Psoas muscle (tissue), 8 donors: ENCODE results near the gene SBDS. TPM values are rescaled to one million over a fixed set of nuclear protein-coding genes. Genes with fewer than 3 reads are reported as not detected.

ENCODE experiments used
- ATAC-seq, 4 donors: fragments of 200-7000 bp; cut with Tn5 transposase; one replicate each; pipeline ENCODE4 v1.9.1; 2020; ENCODE audit warnings: moderate library complexity in 3 of 4, mild to moderate bottlenecking in 2 of 4
- DNase-seq, 2 donors: peaks; one replicate each; pipeline ENCODE4 v3.0.0-alpha.2; 2020
- H3K27ac ChIP-seq: fragments of 200-600 bp; one replicate; pipeline ENCODE4 v1.8.0; 2022
- H3K27me3 ChIP-seq, 3 donors: fragments of 200-600 bp in 1 of 3; one replicate each; pipeline versions ENCODE4 v1.6.1 to v1.8.0; 2013 to 2022; ENCODE audit warnings: low read length in 2 of 3, mild to moderate bottlenecking in 2 of 3, moderate library complexity in 1 of 3; ENCODE audit not compliant: insufficient read depth in 3 of 3
- H3K36me3 ChIP-seq, 2 donors: fragments of 200-600 bp in 1 of 2; one replicate each; pipeline versions ENCODE4 v1.6.1 to v1.8.0; 2013 to 2022; ENCODE audit warnings: low read depth in 1 of 2, mild to moderate bottlenecking in 1 of 2, moderate library complexity in 1 of 2; ENCODE audit not compliant: insufficient read depth in 1 of 2
- H3K4me1 ChIP-seq: fragments of 200-600 bp; one replicate; pipeline ENCODE4 v1.8.0; 2022
- H3K4me3 ChIP-seq: fragments of 200-600 bp; one replicate; pipeline ENCODE4 v1.8.0; 2022; ENCODE audit warnings: mild to moderate bottlenecking
- H3K9me3 ChIP-seq: fragments of 200-600 bp; one replicate; pipeline ENCODE4 v1.8.0; 2022
- WGBS, 3 donors: extraction: QIAGEN DNeasy Blood & Tissue Kit; methylation state at CpG; one replicate each; pipeline versions ENCODE4 v1.1.6 to v1.1.7; 2013; 5-methylcytosine and 5-hydroxymethylcytosine counted together
- intact Hi-C, 2 donors: fragments of 100-400 bp; cut with DNase I; formaldehyde crosslinking; loops; one replicate each; pipeline versions ENCODE4 v1.11.0 to v1.14.2; 2022
- polyA plus RNA-seq, 3 donors: library from polyadenylated mRNA; stranded (reverse); fragments of 200-250 nt; gene quantifications; one replicate each; pipeline ENCODE4 v1.2.3, GENCODE V29; 2013
- total RNA-seq, 4 donors: library from RNA; stranded (reverse); fragmentation: NEBNext Ultra II Directional in 2 of 4; extraction: Animal tissue kit (Norgen Biotek cat#: 25700) in 2 of 4; gene quantifications; one replicate each; pipeline versions ENCODE4 v1.2.1 to v1.2.4, GENCODE V29; 2021 to 2023
- TF ChIP-seq, protein P1 (sequence below): fragments of 200-600 bp; IDR thresholded peaks from one replicate; pipeline ENCODE4 v1.8.0; 2022; ENCODE audit warnings: antibody characterized with exemption
- donor health status: healthy with polysubstance abuse.
- donor health status: DM: no; HTN: no; CAD: no; lungs with moderate emphysema.
- donor health status: Bipolar disorder and iron deficiency.
- donor health status: healthy.
- donor health status: DM: yes; HTN: yes; CAD: no.
- donor health status: DM: no; HTN: no; CAD: no.
- donor health status: DM: no; HTN: no; CAD: no.
- donor health status: DM: yes; HTN: yes; CAD: no.

Gene SBDS
- total and polyA plus RNA-seq, 7 donors = 236 to 417 (median 389) TPM

DNA sequence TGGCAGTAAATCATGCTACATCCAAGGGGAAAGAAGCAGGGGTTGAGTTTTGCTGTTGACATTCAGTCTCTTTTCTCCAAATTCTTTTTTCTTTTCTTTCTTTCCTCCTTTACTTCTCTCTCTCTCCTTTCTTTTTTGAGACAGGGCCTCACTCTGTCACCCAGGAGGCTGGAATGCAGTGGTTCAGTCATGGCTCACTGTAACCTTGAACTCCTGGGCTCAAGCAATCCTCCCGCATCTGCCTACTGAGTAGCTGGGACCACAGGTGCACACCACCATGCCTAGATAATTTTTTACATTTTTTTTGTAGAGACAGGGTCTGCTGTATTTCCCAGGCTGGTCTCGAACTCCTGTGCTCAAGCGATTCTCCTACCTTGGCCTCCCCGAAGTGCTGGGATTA lies 35.2 kb downstream of the SBDS start:
- TF ChIP-seq, protein P1, sequence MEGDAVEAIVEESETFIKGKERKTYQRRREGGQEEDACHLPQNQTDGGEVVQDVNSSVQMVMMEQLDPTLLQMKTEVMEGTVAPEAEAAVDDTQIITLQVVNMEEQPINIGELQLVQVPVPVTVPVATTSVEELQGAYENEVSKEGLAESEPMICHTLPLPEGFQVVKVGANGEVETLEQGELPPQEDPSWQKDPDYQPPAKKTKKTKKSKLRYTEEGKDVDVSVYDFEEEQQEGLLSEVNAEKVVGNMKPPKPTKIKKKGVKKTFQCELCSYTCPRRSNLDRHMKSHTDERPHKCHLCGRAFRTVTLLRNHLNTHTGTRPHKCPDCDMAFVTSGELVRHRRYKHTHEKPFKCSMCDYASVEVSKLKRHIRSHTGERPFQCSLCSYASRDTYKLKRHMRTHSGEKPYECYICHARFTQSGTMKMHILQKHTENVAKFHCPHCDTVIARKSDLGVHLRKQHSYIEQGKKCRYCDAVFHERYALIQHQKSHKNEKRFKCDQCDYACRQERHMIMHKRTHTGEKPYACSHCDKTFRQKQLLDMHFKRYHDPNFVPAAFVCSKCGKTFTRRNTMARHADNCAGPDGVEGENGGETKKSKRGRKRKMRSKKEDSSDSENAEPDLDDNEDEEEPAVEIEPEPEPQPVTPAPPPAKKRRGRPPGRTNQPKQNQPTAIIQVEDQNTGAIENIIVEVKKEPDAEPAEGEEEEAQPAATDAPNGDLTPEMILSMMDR = no peak
- DNase-seq = no peak
- intact Hi-C loops = no loop called here
- no peak for ATAC-seq
- Histone ChIP-seq H3K36me3 (peaks cover 0 to 57% of the 10 kb centered on the region in 2 donors), H3K27me3 (no peaks in the 10 kb centered on the region), H3K4me3 (no peak overlapping the region), H3K4me1 (no peaks in the 10 kb centered on the region), H3K27ac (no peak overlapping the region), H3K9me3 (no peaks in the 10 kb centered on the region)
- WGBS, 3 donors = 95 to 98% (median 97%) methylated on average over 4 of the region's 4 CpGs

DNA sequence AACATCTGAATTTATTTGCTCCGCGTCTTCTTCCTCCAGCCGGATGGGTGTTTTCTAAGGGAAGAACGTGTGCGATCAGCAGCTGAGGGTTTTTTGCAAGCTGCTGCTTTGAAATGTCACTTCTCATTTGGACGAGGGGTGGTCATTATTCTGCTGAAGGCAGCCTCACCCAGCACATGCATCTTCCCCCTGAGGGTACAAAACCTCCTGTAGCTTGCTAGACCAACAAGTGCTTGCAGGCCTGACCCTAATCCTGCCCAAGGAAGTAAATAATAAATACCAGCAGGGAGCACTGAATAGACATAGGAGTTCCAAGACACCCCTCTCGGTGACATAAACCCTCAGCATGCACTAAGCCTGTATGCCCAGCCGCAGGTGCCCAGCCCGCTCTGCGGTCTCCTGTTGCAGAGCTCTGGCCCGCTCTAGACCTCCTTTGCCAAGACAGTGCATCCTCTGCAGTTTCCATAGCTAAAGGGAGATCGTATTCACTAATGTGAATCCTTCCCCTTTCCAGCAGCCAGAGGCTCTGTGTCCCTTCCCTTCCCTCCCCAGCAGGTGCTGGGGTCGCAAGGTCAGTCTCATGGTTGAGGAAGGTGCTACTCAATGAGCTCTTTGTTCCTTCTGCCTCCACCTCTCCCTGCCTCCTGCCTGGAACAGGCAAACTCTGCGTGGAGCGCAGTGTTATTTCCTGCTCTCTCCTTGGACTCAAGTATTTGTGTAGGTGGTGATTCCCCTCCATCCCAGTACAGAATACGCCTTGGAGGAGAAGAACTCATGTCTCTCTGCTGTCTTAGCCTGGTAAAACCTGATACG lies 36.6 kb downstream of the SBDS start:
- H3K27ac ChIP-seq = no peak overlapping the region
- no peaks in the 10 kb centered on the region for H3K9me3 ChIP-seq
- WGBS, 3 donors = 86 to 90% (median 88%) methylated on average over 17 of the region's 17 CpGs
- no peaks in the 10 kb centered on the region for H3K4me1 ChIP-seq
- H3K4me3 ChIP-seq = no peak overlapping the region
- no peaks in the 10 kb centered on the region for H3K27me3 ChIP-seq
- ATAC-seq (peak in 1 of 4 donors; percentile 23), DNase-seq (no peak)
- peaks cover 2 to 71% of the 10 kb centered on the region in 2 donors for H3K36me3 ChIP-seq
- intact Hi-C loops = no loop called here
- TF ChIP-seq, protein P1 = no peak

DNA sequence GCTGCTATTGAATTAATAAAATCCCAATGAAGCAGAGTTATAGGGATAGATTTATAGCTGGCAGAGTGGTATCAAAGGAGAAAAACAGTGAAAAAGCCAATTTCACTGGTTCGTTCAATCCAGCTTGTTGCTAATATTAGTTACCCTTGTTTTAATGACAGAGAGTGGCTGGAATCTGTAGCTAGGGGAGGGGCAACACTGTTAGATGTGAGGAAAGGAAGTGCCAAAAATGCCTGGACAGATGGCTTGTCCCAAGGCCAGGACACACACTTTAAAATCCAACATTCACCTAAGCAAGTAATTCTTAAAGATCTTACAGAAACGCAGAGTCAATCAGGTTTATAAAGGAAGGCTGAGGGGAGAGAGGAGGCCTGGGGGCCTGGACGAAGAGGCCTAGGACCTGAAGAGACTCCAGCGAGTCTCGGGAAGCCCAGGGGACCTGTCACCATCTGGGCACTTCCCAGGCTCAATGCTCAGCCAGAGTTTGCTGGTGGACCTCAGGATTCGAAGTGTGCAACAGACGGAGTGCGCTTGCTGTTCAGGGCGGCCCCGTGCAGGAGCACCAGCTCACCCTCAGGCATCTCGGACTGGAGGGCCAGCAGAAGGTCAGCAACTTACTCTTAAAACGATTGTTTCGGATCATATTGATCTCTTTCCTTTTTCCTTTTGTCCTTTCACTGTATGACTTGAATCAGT lies 37.6 kb downstream of the SBDS start:
- 72 to 81% (median 73%) methylated on average over 13 of the region's 13 CpGs for WGBS, 3 donors
- TF ChIP-seq, protein P1 = no peak
- intact Hi-C loops = no loop called here
- Histone ChIP-seq H3K4me1 (no peaks in the 10 kb centered on the region), H3K4me3 (no peak overlapping the region), H3K27ac (no peak overlapping the region), H3K9me3 (no peaks in the 10 kb centered on the region), H3K27me3 (no peaks in the 10 kb centered on the region), H3K36me3 (peaks cover 7 to 81% of the 10 kb centered on the region in 2 donors)
- ATAC-seq (no peak), DNase-seq (no peak)

DNA sequence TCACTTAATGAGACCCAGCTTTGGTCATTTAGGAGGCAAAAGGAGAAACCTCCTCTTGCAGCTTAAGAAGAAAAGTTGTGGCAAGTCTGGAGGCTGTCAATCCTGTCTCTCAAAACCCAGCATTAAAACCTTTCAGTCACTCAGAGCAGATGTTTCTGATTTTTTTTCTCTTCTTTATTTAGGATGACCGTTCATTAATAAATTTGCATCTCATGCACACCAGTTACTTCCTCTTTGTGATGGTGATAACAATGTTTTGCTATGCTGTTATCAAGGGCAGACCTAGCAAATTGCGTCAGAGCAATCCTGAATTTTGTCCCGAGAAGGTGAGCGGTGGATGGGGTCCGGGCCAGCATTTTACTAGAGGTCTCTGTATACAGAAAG lies 42.4 kb downstream of the SBDS start:
- no peaks in the 10 kb centered on the region for H3K27me3 ChIP-seq
- no peaks in the 10 kb centered on the region for H3K9me3 ChIP-seq
- no peak overlapping the region for H3K27ac ChIP-seq
- no peaks in the 10 kb centered on the region for H3K4me1 ChIP-seq
- ATAC-seq = no peak
- intact Hi-C loops = no loop called here
- peaks cover 26 to 100% of the 10 kb centered on the region in 2 donors for H3K36me3 ChIP-seq
- no peak overlapping the region for H3K4me3 ChIP-seq
- DNase-seq = no peak
- TF ChIP-seq, protein P1 = no peak
- 92 to 95% (median 92%) methylated on average over 5 of the region's 5 CpGs for WGBS, 3 donors
